ACC112 (cell line): Measurements from ENCODE around the gene ACVR1C.
A peak's percentile ranks its signal among the peaks of the same experiment; 100 is the strongest.

ENCODE experiments used
- H2AFZ ChIP-seq: fragments of 200-600 bp; sonication (generic); one replicate; pipeline ENCODE4 v1.6.0; 2017; ENCODE audit warnings: antibody characterized with exemption, low read length; ENCODE audit not compliant: unreplicated experiment
- H3K27ac ChIP-seq: fragments of 200-600 bp; sonication (generic); 2 replicates; pipeline ENCODE4 v1.5.1; 2014; ENCODE audit warnings: low read depth, mild to moderate bottlenecking, antibody characterized with exemption, low read length, moderate library complexity
- H3K27me3 ChIP-seq: fragments of 200-600 bp; sonication (generic); 2 replicates; pipeline ENCODE4 v1.6.1; 2014; ENCODE audit warnings: mild to moderate bottlenecking, antibody characterized with exemption, low read length, moderate library complexity, mixed read lengths; ENCODE audit not compliant: insufficient read depth
- H3K36me3 ChIP-seq: fragments of 200-600 bp; sonication (generic); 2 replicates; pipeline ENCODE4 v1.6.1; 2016; ENCODE audit warnings: mild to moderate bottlenecking, antibody characterized with exemption, low read length, moderate library complexity, mixed read lengths; ENCODE audit not compliant: insufficient read depth
- H3K4me1 ChIP-seq: fragments of 200-600 bp; sonication (generic); one replicate; pipeline ENCODE4 v1.6.1; 2016; ENCODE audit warnings: low read length, mixed read lengths; ENCODE audit not compliant: insufficient read depth, unreplicated experiment, control insufficient read depth
- H3K4me3 ChIP-seq: fragments of 200-600 bp; sonication (generic); 2 replicates; pipeline ENCODE4 v1.5.1; 2014; ENCODE audit warnings: mild to moderate bottlenecking, low read depth, low read length
- H3K79me2 ChIP-seq: fragments of 200-600 bp; sonication (generic); one replicate; pipeline ENCODE4 v1.6.0; 2016; ENCODE audit warnings: low read length; ENCODE audit not compliant: control insufficient read depth, unreplicated experiment, insufficient read depth

The ACVR1C gene

GRCh38 chr2:157628477-157629415, at the start of gene ACVR1C:
ACVR1C (minus strand) TSS chr2:157628864; CDS start chr2:157628644, 220 bp downstream.
- H2AFZ ChIP-seq: peak within 1 kb of the TSS; percentile 88
- H3K79me2 ChIP-seq: no peaks in the 10 kb centered on the region
- peak within 1 kb of the TSS; percentile 82 for H3K4me3 ChIP-seq
- no peaks in the 10 kb centered on the region for H3K4me1 ChIP-seq
- no peaks in the 10 kb centered on the region for H3K36me3 ChIP-seq
- H3K27ac ChIP-seq: no peak within 1 kb of the TSS
- peaks cover 21% of the 10 kb centered on the region for H3K27me3 ChIP-seq

GRCh38 chr2:157677941-157678340, 49.3 kb upstream of the ACVR1C start:
- H3K36me3 ChIP-seq: no peaks in the 10 kb centered on the region
- H3K4me1 ChIP-seq: no peaks in the 10 kb centered on the region
- H2AFZ ChIP-seq: no peak overlapping the region
- H3K27me3 ChIP-seq: no peaks in the 10 kb centered on the region
- no peak overlapping the region for H3K4me3 ChIP-seq
- no peaks in the 10 kb centered on the region for H3K79me2 ChIP-seq
- no peak overlapping the region for H3K27ac ChIP-seq

- Histone ChIP-seq H3K27ac (no peak overlapping the region), H3K4me1 (no peaks in the 10 kb centered on the region), H3K27me3 (no peaks in the 10 kb centered on the region), H3K36me3 (peaks cover 7% of the 10 kb centered on the region; the same call in 1 of the 2 replicates), H3K4me3 (no peak overlapping the region), H2AFZ (no peak overlapping the region), H3K79me2 (no peaks in the 10 kb centered on the region)
Measured at GRCh38 chr2:157672129-157672528, 43.5 kb upstream of the ACVR1C start.

GRCh38 chr2:157662401-157662800, 33.7 kb upstream of the ACVR1C start:
- H3K79me2 ChIP-seq: no peaks in the 10 kb centered on the region

GRCh38 chr2:157661776-157662175, 33.1 kb upstream of the ACVR1C start:
- H3K27ac ChIP-seq: no peak overlapping the region
- no peaks in the 10 kb centered on the region for H3K79me2 ChIP-seq
- H3K4me3 ChIP-seq: no peak overlapping the region
- no peak overlapping the region for H2AFZ ChIP-seq
- H3K27me3 ChIP-seq: no peaks in the 10 kb centered on the region
- no peaks in the 10 kb centered on the region for H3K36me3 ChIP-seq
- H3K4me1 ChIP-seq: no peaks in the 10 kb centered on the region

More at GRCh38 chr2:157662401-157662800, 33.7 kb upstream of the ACVR1C start:
- H3K27me3 ChIP-seq: no peaks in the 10 kb centered on the region
- no peak overlapping the region for H3K4me3 ChIP-seq
- no peaks in the 10 kb centered on the region for H3K4me1 ChIP-seq
- no peak overlapping the region for H3K27ac ChIP-seq
- H3K36me3 ChIP-seq: no peaks in the 10 kb centered on the region
- H2AFZ ChIP-seq: no peak overlapping the region

- Histone ChIP-seq H3K4me3 (no peak overlapping the region), H3K27me3 (no peaks in the 10 kb centered on the region), H3K36me3 (no peaks in the 10 kb centered on the region), H3K4me1 (no peaks in the 10 kb centered on the region), H3K27ac (no peak overlapping the region), H3K79me2 (no peaks in the 10 kb centered on the region), H2AFZ (no peak overlapping the region)
Measured at GRCh38 chr2:157657858-157658257, 29.2 kb upstream of the ACVR1C start.

GRCh38 chr2:157657101-157657500, 28.4 kb upstream of the ACVR1C start:
- Histone ChIP-seq H3K27ac (no peak overlapping the region), H3K4me1 (no peaks in the 10 kb centered on the region), H3K4me3 (no peak overlapping the region), H2AFZ (no peak overlapping the region), H3K79me2 (no peaks in the 10 kb centered on the region), H3K36me3 (no peaks in the 10 kb centered on the region), H3K27me3 (no peaks in the 10 kb centered on the region)

- no peak overlapping the region for H2AFZ ChIP-seq
- H3K36me3 ChIP-seq: no peaks in the 10 kb centered on the region
- H3K27me3 ChIP-seq: no peaks in the 10 kb centered on the region; the same call in 1 of the 2 replicates
- no peaks in the 10 kb centered on the region for H3K4me1 ChIP-seq
- H3K79me2 ChIP-seq: no peaks in the 10 kb centered on the region
- H3K27ac ChIP-seq: no peak overlapping the region
- H3K4me3 ChIP-seq: no peak overlapping the region
Measured at GRCh38 chr2:157644776-157645175, 16.1 kb upstream of the ACVR1C start.

GRCh38 chr2:157631861-157632260, 3.2 kb upstream of the ACVR1C start:
- Histone ChIP-seq H2AFZ (no peak overlapping the region), H3K4me1 (no peaks in the 10 kb centered on the region), H3K27ac (no peak overlapping the region), H3K79me2 (no peaks in the 10 kb centered on the region), H3K36me3 (no peaks in the 10 kb centered on the region), H3K27me3 (peaks cover 14% of the 10 kb centered on the region), H3K4me3 (no peak overlapping the region)

GRCh38 chr2:157627594-157628476, 829 bp downstream of the ACVR1C start:
- peaks cover 21% of the 10 kb centered on the region for H3K27me3 ChIP-seq
- H2AFZ ChIP-seq: peak overlapping the region; percentile 88
- H3K4me1 ChIP-seq: no peaks in the 10 kb centered on the region
- peak overlapping the region; percentile 82 for H3K4me3 ChIP-seq
- no peaks in the 10 kb centered on the region for H3K79me2 ChIP-seq
- no peaks in the 10 kb centered on the region for H3K36me3 ChIP-seq
- no peak overlapping the region for H3K27ac ChIP-seq
